IPS DF 6.9 (cell line): ENCODE results near the gene APOL6.
"Not testable (repeated sequence)": the region's sequence is repeated elsewhere in the genome, so short reads cannot be mapped to it uniquely, and the experiment has no call there.

Source experiments
- DNase-seq: peaks from one replicate; pipeline ENCODE4 v3.0.0-alpha.2; 2013; ENCODE audit warnings: low read depth, low spot score
- H3K27ac ChIP-seq: one replicate; pipeline ENCODE4 v1.5.1; 2013; ENCODE audit warnings: low read length, control low read depth
- H3K27me3 ChIP-seq: 2 replicates; pipeline ENCODE4 v1.6.1; 2013; ENCODE audit warnings: mild to moderate bottlenecking, low read length; ENCODE audit not compliant: control insufficient read depth, insufficient read depth
- H3K36me3 ChIP-seq: 2 replicates; pipeline ENCODE4 v1.6.1; 2013; ENCODE audit warnings: low read length; ENCODE audit not compliant: control insufficient read depth, insufficient read depth
- H3K4me1 ChIP-seq: 2 replicates; pipeline ENCODE4 v1.6.1; 2013; ENCODE audit warnings: low read length; ENCODE audit not compliant: control insufficient read depth, insufficient read depth
- H3K4me3 ChIP-seq: 2 replicates; pipeline ENCODE4 v1.5.1; 2013; ENCODE audit warnings: mild to moderate bottlenecking, low read length
- H3K9me3 ChIP-seq: 2 replicates; pipeline ENCODE4 v1.6.1; 2013; ENCODE audit warnings: low read length, inconsistent platforms; ENCODE audit not compliant: control insufficient read depth, insufficient read depth
- WGBS: extraction: QIAGEN DNeasy Blood & Tissue Kit; methylation state at CpG from one replicate; pipeline ENCODE4 v1.1.7; 2013; ENCODE audit warnings: mixed read lengths, missing lambda C conversion rate; ENCODE audit not compliant: insufficient read length, insufficient coverage; 5-methylcytosine and 5-hydroxymethylcytosine counted together

Gene APOL6

GRCh38 chr22:35617137-35617755, 31.0 kb upstream of the APOL6 start, which contains the start of gene MB:
MB (minus strand) TSS chr22:35617329; CDS start chr22:35617257, 72 bp downstream.
- no CpG with 5 or more reads among the region's 16 CpGs for WGBS
- Histone ChIP-seq H3K4me3 (no peak within 1 kb of the TSS), H3K4me1 (no peaks in the 10 kb centered on the region; the same call in 1 of the 2 replicates), H3K27ac (no peak within 1 kb of the TSS), H3K36me3 (no peaks in the 10 kb centered on the region), H3K27me3 (no peaks in the 10 kb centered on the region), H3K9me3 (no peaks in the 10 kb centered on the region)
- DNase-seq: no peak

GRCh38 chr22:35618427-35619223, 29.6 kb upstream of the APOL6 start:
- H3K4me3 ChIP-seq: no peak overlapping the region
- H3K36me3 ChIP-seq: no peaks in the 10 kb centered on the region
- 100% methylated on average over 1 of the region's 1 CpG for WGBS
- H3K9me3 ChIP-seq: no peaks in the 10 kb centered on the region
- DNase-seq: no peak
- H3K27ac ChIP-seq: no peak overlapping the region
- H3K4me1 ChIP-seq: no peaks in the 10 kb centered on the region; the same call in 1 of the 2 replicates
- H3K27me3 ChIP-seq: no peaks in the 10 kb centered on the region

- no CpG with 5 or more reads among the region's 13 CpGs for WGBS
- Histone ChIP-seq H3K27me3 (no peaks in the 10 kb centered on the region), H3K4me3 (no peak overlapping the region), H3K36me3 (no peaks in the 10 kb centered on the region), H3K9me3 (no peaks in the 10 kb centered on the region), H3K27ac (no peak overlapping the region), H3K4me1 (no peaks in the 10 kb centered on the region; the same call in 1 of the 2 replicates)
- DNase-seq: no peak
These were observed 28.7 kb upstream of the APOL6 start for GRCh38 chr22:35619336-35620094.

- Histone ChIP-seq H3K27me3 (no peaks in the 10 kb centered on the region), H3K27ac (no peak overlapping the region), H3K4me1 (no peaks in the 10 kb centered on the region; the same call in 1 of the 2 replicates), H3K36me3 (no peaks in the 10 kb centered on the region), H3K4me3 (no peak overlapping the region), H3K9me3 (no peaks in the 10 kb centered on the region)
- WGBS: no CpG with 5 or more reads among the region's 15 CpGs
- no peak for DNase-seq
These were observed 27.5 kb upstream of the APOL6 start for GRCh38 chr22:35620624-35621251.

GRCh38 chr22:35621451-35621850, 26.8 kb upstream of the APOL6 start:
- H3K4me1 ChIP-seq: no peaks in the 10 kb centered on the region; the same call in 1 of the 2 replicates
- H3K9me3 ChIP-seq: no peaks in the 10 kb centered on the region
- H3K27ac ChIP-seq: no peak overlapping the region
- H3K4me3 ChIP-seq: no peak overlapping the region
- WGBS: no CpG with 5 or more reads among the region's 6 CpGs
- no peaks in the 10 kb centered on the region for H3K27me3 ChIP-seq
- H3K36me3 ChIP-seq: no peaks in the 10 kb centered on the region
- no peak for DNase-seq

GRCh38 chr22:35622191-35622913, 25.9 kb upstream of the APOL6 start:
- H3K4me3 ChIP-seq: no peak overlapping the region
- H3K27ac ChIP-seq: no peak overlapping the region
- WGBS: no CpG with 5 or more reads among the region's 9 CpGs

GRCh38 chr22:35623885-35624284, 24.4 kb upstream of the APOL6 start:
- H3K27me3 ChIP-seq, H3K9me3 ChIP-seq, DNase-seq, H3K4me3 ChIP-seq, H3K4me1 ChIP-seq, H3K36me3 ChIP-seq, H3K27ac ChIP-seq: not testable (repeated sequence)
- WGBS: no CpG with 5 or more reads among the region's 5 CpGs

More at GRCh38 chr22:35622191-35622913, 25.9 kb upstream of the APOL6 start:
- Histone ChIP-seq H3K9me3 (no peaks in the 10 kb centered on the region), H3K4me1 (no peaks in the 10 kb centered on the region; the same call in 1 of the 2 replicates), H3K27me3 (no peaks in the 10 kb centered on the region), H3K36me3 (no peaks in the 10 kb centered on the region)
- DNase-seq: no peak

GRCh38 chr22:35624547-35624946, 23.7 kb upstream of the APOL6 start:
- Histone ChIP-seq H3K4me1 (no peaks in the 10 kb centered on the region; the same call in 1 of the 2 replicates), H3K27ac (no peak overlapping the region), H3K27me3 (no peaks in the 10 kb centered on the region), H3K9me3 (no peaks in the 10 kb centered on the region), H3K4me3 (no peak overlapping the region), H3K36me3 (no peaks in the 10 kb centered on the region)
- no CpG with 5 or more reads among the region's 6 CpGs for WGBS
- no peak for DNase-seq

- Histone ChIP-seq H3K4me1 (no peaks in the 10 kb centered on the region; the same call in 1 of the 2 replicates), H3K9me3 (no peaks in the 10 kb centered on the region), H3K4me3 (no peak overlapping the region), H3K27ac (no peak overlapping the region), H3K36me3 (no peaks in the 10 kb centered on the region), H3K27me3 (no peaks in the 10 kb centered on the region)
- no CpG with 5 or more reads among the region's 10 CpGs for WGBS
- DNase-seq: no peak
These were observed 22.3 kb upstream of the APOL6 start for GRCh38 chr22:35625763-35626432.
